HepG2 (cell line): ENCODE measurements around the gene ZC3H7B. TPM values are rescaled to one million over a fixed set of nuclear protein-coding genes. Genes with fewer than 3 reads are reported as not detected.

Experiments used
- CENPX ChIP-seq: sonication (generic); formaldehyde crosslinking; IDR thresholded peaks from 2 replicates; pipeline ENCODE4 v1.9.0; 2021; ENCODE audit warnings: mild to moderate bottlenecking, missing genetic modification reagents, moderate library complexity
- FOXA3 ChIP-seq: IDR thresholded peaks from 2 replicates; pipeline ENCODE4 v1.6.1; 2016; ENCODE audit warnings: missing genetic modification reagents, missing compliant biosample characterization
- FOXJ3 ChIP-seq: sonication (generic); formaldehyde crosslinking; IDR thresholded peaks from 2 replicates; pipeline ENCODE4 v1.4.0; 2020; ENCODE audit warnings: missing genetic modification reagents, mild to moderate bottlenecking, borderline replicate concordance
- HNRNPH1 ChIP-seq: fragments of 200-400 bp; formaldehyde crosslinking; optimal IDR thresholded peaks from 2 replicates; pipeline ENCODE3; 2017; ENCODE audit warnings: mild to moderate bottlenecking, low read depth, low read length
- ISL2 ChIP-seq: sonication (generic); formaldehyde crosslinking; IDR thresholded peaks from 2 replicates; pipeline ENCODE4 v1.5.0; 2020; ENCODE audit warnings: missing genetic modification reagents
- KDM6A ChIP-seq: IDR thresholded peaks from 2 replicates; pipeline ENCODE4 v1.6.1; 2016; ENCODE audit warnings: low read depth
- MBNL3 ChIP-seq: fragments of 250-450 bp; sonication (Bioruptor Pico); conservative IDR thresholded peaks from 2 replicates; pipeline ENCODE4 v1.8.0; 2022; ENCODE audit warnings: mild to moderate bottlenecking, inconsistent platforms
- MED8 ChIP-seq: sonication (generic); formaldehyde crosslinking; IDR thresholded peaks from 2 replicates; pipeline ENCODE4 v1.8.1; 2023; ENCODE audit warnings: mild to moderate bottlenecking, missing genetic modification reagents; ENCODE audit not compliant: insufficient replicate concordance
- NR2F2 ChIP-seq: IDR thresholded peaks from 2 replicates; pipeline ENCODE4 v1.6.1; 2012; ENCODE audit warnings: low read depth, inconsistent platforms, borderline replicate concordance
- PCBP2 ChIP-seq: fragments of 200-400 bp; formaldehyde crosslinking; optimal IDR thresholded peaks from 2 replicates; pipeline ENCODE3; 2018; ENCODE audit warnings: low read length, low read depth; ENCODE audit not compliant: poor library complexity, severe bottlenecking
- RFX3 ChIP-seq: IDR thresholded peaks from 2 replicates; pipeline ENCODE4 v1.6.1; 2016; ENCODE audit warnings: missing biosample characterization, missing genetic modification reagents
- SP5 ChIP-seq: IDR thresholded peaks from 2 replicates; pipeline ENCODE4 v1.6.1; 2016; ENCODE audit warnings: low read depth, borderline replicate concordance
- TOPORS ChIP-seq: sonication (generic); formaldehyde crosslinking; IDR thresholded peaks from 2 replicates; pipeline ENCODE4 v1.8.0; 2023; ENCODE audit warnings: mild to moderate bottlenecking, missing genetic modification reagents
- ZBTB42 ChIP-seq: sonication (generic); formaldehyde crosslinking; IDR thresholded peaks from 2 replicates; pipeline ENCODE4 v1.5.0; 2020; ENCODE audit warnings: mild to moderate bottlenecking, missing genetic modification reagents
- ZNF124 ChIP-seq: sonication (generic); formaldehyde crosslinking; IDR thresholded peaks from 2 replicates; pipeline ENCODE4 v1.4.0; 2020; ENCODE audit warnings: missing genetic modification reagents
- ZNF225 ChIP-seq: sonication (generic); formaldehyde crosslinking; IDR thresholded peaks from 2 replicates; pipeline ENCODE4 v1.4.0; 2020; ENCODE audit warnings: mild to moderate bottlenecking, missing genetic modification reagents
- ZNF296 ChIP-seq: sonication (generic); formaldehyde crosslinking; conservative IDR thresholded peaks from 2 replicates; pipeline ENCODE4 v1.5.0; 2020; ENCODE audit warnings: mild to moderate bottlenecking, missing genetic modification reagents
- ZNF574 ChIP-seq: sonication (generic); formaldehyde crosslinking; IDR thresholded peaks from 2 replicates; pipeline ENCODE4 v1.4.0; 2020; ENCODE audit warnings: missing genetic modification reagents
- ZNF724P ChIP-seq: sonication (generic); formaldehyde crosslinking; IDR thresholded peaks from 2 replicates; pipeline ENCODE4 v1.8.0; 2022; ENCODE audit warnings: missing genetic modification reagents, borderline replicate concordance
- ZNF749 ChIP-seq: sonication (generic); formaldehyde crosslinking; IDR thresholded peaks from 2 replicates; pipeline ENCODE4 v1.8.0; 2022; ENCODE audit warnings: mild to moderate bottlenecking, missing genetic modification reagents, moderate library complexity, borderline replicate concordance
- ZNF788 ChIP-seq: sonication (generic); formaldehyde crosslinking; IDR thresholded peaks from 2 replicates; pipeline ENCODE4 v1.5.0; 2020; ENCODE audit warnings: mild to moderate bottlenecking, missing genetic modification reagents, borderline replicate concordance
- ZSCAN5A ChIP-seq: sonication (generic); formaldehyde crosslinking; IDR thresholded peaks from 2 replicates; pipeline ENCODE4 v1.8.0; 2022; ENCODE audit warnings: mild to moderate bottlenecking, missing genetic modification reagents, borderline replicate concordance
- polyA plus RNA-seq, 8 experiments: library from polyadenylated mRNA; depleted of rRNA in 3 of 8; stranded (reverse) in 7 of 8; unstranded in 1 of 8; fragments of >200 nt; fragmentation: Illumina TruSeq in 4 of 8; extraction: Trizol in 4 of 8; gene quantifications; 2 replicates each; pipeline versions ENCODE4 v1.2.1 to v1.2.3, GENCODE V29; 2011 to 2016; ENCODE audit warnings: low read depth in 4 of 8, missing spikeins in 1 of 8, mixed read lengths in 1 of 8; ENCODE audit not compliant: insufficient read depth in 1 of 8
- total RNA-seq, 5 experiments: library from RNA; depleted of rRNA; stranded (reverse); fragments of >200 nt; fragmentation: Illumina TruSeq; extraction: Trizol; gene quantifications; 2 replicates each; pipeline ENCODE4 v1.2.3, GENCODE V29; 2016; ENCODE audit warnings: low read depth in 1 of 5
- TF ChIP-seq, protein P1 (sequence below), 2 experiments: sonication (generic) in 1 of 2; formaldehyde crosslinking in 1 of 2; IDR thresholded peaks; 2 replicates each; pipeline versions ENCODE4 v1.5.1 to v1.6.1; 2011 to 2020; ENCODE audit warnings: borderline replicate concordance in 1 of 2, low read depth in 1 of 2, low read length in 1 of 2, mild to moderate bottlenecking in 1 of 2, missing genetic modification reagents in 1 of 2, moderate library complexity in 1 of 2

The ZC3H7B gene
- total and polyA plus RNA-seq, 2 of the 13 experiments (the other 11 are each of a cell fraction or from before 2014, with no cell fraction given): 26.4 to 37.2 TPM

GRCh38 chr22:41397143-41397811 lies 96.0 kb downstream of the ZC3H7B start (continued):
- TF ChIP-seq ZNF574 (CRISPR knock-in tag) (peak; percentile 52; the same call in 1 of the 2 replicates), ZNF124 (no peak), ZNF724P (CRISPR knock-in tag) (0 out of 2 replicates have a peak, but pooled peaks have one; percentile 49), FOXA3 (peak; percentile 92), ZNF788 (CRISPR knock-in tag) (peak; percentile 56; the same call in 1 of the 2 replicates), FOXJ3 (peak; percentile 69), HNRNPH1 (peak; percentile 31), RFX3 (CRISPR knock-in tag) (no peak), ZBTB42 (peak; percentile 30; the same call in 1 of the 2 replicates), CENPX (no peak), MED8 (CRISPR knock-in tag) (no peak), ZNF225 (CRISPR knock-in tag) (no peak), TOPORS (no peak), SP5 (CRISPR knock-in tag) (peak; percentile 80), ISL2 (CRISPR knock-in tag) (0 out of 2 replicates have a peak, but pooled peaks have one; percentile 45), ZNF296 (no peak), KDM6A (CRISPR knock-in tag) (peak; percentile 78), ZSCAN5A (no peak), NR2F2 (peak; percentile 87; the same call in 1 of the 2 replicates), PCBP2 (no peak), MBNL3 (CRISPR knock-in tag) (no peak), ZNF749 (no peak)
- TF ChIP-seq, protein P1, sequence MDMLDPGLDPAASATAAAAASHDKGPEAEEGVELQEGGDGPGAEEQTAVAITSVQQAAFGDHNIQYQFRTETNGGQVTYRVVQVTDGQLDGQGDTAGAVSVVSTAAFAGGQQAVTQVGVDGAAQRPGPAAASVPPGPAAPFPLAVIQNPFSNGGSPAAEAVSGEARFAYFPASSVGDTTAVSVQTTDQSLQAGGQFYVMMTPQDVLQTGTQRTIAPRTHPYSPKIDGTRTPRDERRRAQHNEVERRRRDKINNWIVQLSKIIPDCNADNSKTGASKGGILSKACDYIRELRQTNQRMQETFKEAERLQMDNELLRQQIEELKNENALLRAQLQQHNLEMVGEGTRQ (IDR thresholded peaks at IDR 0.05; ENCODE audit: low read depth, low read length): no peak
- TF ChIP-seq, protein P1 (CRISPR knock-in tag; IDR thresholded peaks at IDR 0.05; ENCODE audit: borderline replicate concordance): no peak
